HCT116 (cell line): Measurements from ENCODE around the gene C1orf52. TPM values are rescaled to one million over a fixed set of nuclear protein-coding genes. Genes with fewer than 3 reads are reported as not detected.

ENCODE experiments used
- ATAC-seq: fragments of 200-7000 bp; cut with Tn5 transposase; 2 replicates; pipeline ENCODE4 v1.9.1; 2020; ENCODE audit warnings: mild to moderate bottlenecking, moderate library complexity
- BruUV-seq: library from RNA; stranded (reverse); fragments of 400-500 nt; replicated peaks from 2 replicates; lab custom pipeline; 2021; lab: Mats Ljungman, UMichigan
- CTCF ChIA-PET: fragments of 300-600 bp; sonication (Branson Sonifier 250); formaldehyde crosslinking; loops from one replicate; lab custom pipeline; 2021; ENCODE audit warnings: antibody characterized with exemption; lab: Charles Lee
- POLR2A ChIA-PET: fragments of 300-600, 350-600 bp; sonication (Branson Sonifier 250); formaldehyde crosslinking; loops from one replicate; lab custom pipeline; 2021; ENCODE audit warnings: antibody characterized with exemption; lab: Charles Lee
- RAD21 ChIA-PET, 2 experiments: fragments of 300-600 bp; sonication (Branson Sonifier 250); formaldehyde crosslinking; loops; one replicate each; lab custom pipeline; 2023; ENCODE audit warnings: low total read pairs in 2 of 2; ENCODE audit not compliant: uncharacterized antibody in 2 of 2, unreplicated experiment in 2 of 2, low non-redundant PET in 1 of 2; lab: Charles Lee
- DNase-seq: peaks from one replicate; pipeline ENCODE4 v3.0.0-alpha.2; 2010; ENCODE audit warnings: low read depth, low spot score
- H2AFZ ChIP-seq: fragments of 200-600 bp; shearing (Covaris generic), sonication (generic); 2 replicates; pipeline ENCODE4 v1.6.1; 2017; ENCODE audit warnings: low read depth, mixed run types, mixed read lengths, antibody characterized with exemption, low read length; ENCODE audit not compliant: poor library complexity, severe bottlenecking
- H3K27ac ChIP-seq: 2 replicates; pipeline ENCODE4 v1.5.1; 2012; ENCODE audit warnings: low read depth, low read length
- H3K27me3 ChIP-seq: fragments of 200-600 bp; sonication (generic); 2 replicates; pipeline ENCODE4 v1.6.1; 2016; ENCODE audit warnings: mixed run types, low read length, mixed read lengths; ENCODE audit not compliant: insufficient read depth
- H3K36me3 ChIP-seq, 2 experiments: fragments of 200-500 bp in 1 of 2; fragments of 200-600 bp in 1 of 2; sonication (Bioruptor generic) in 1 of 2; sonication (generic) in 1 of 2; 2 replicates each; pipeline versions ENCODE4 v1.5.1 to v1.6.1; 2014 to 2016; ENCODE audit warnings: low read length in 2 of 2, inconsistent platforms in 1 of 2, mixed read lengths in 1 of 2, mixed run types in 1 of 2; ENCODE audit not compliant: insufficient read depth in 2 of 2, control insufficient read depth in 1 of 2
- H3K4me1 ChIP-seq, 2 experiments: fragments of 200-600 bp in 1 of 2; sonication (generic) in 1 of 2; 2 replicates each; pipeline versions ENCODE4 v1.5.1 to v1.6.1; 2012 to 2017; ENCODE audit warnings: low read length in 2 of 2, inconsistent platforms in 1 of 2, mild to moderate bottlenecking in 1 of 2, mixed read lengths in 1 of 2, mixed run types in 1 of 2, moderate library complexity in 1 of 2; ENCODE audit not compliant: insufficient read depth in 2 of 2, control insufficient read depth in 1 of 2
- H3K4me2 ChIP-seq: fragments of 200-600 bp; sonication (generic); 2 replicates; pipeline ENCODE4 v1.6.1; 2017; ENCODE audit warnings: mixed run types, low read length, mixed read lengths
- H3K4me3 ChIP-seq, 2 experiments: fragments of 200-600 bp in 1 of 2; sonication (generic) in 1 of 2; replicated peaks in 1 of 2; 2 replicates each; pipeline ENCODE4 v1.5.1; 2011 to 2016; ENCODE audit warnings: low read length in 2 of 2, control low read depth in 1 of 2, low read depth in 1 of 2, mild to moderate bottlenecking in 1 of 2, mixed read lengths in 1 of 2, mixed run types in 1 of 2
- H3K79me2 ChIP-seq: fragments of 200-600 bp; sonication (generic); 2 replicates; pipeline ENCODE4 v1.6.1; 2017; ENCODE audit warnings: mild to moderate bottlenecking, mixed run types, low read length, moderate library complexity, mixed read lengths; ENCODE audit not compliant: insufficient read depth
- H3K9ac ChIP-seq: fragments of 200-600 bp; sonication (generic); 2 replicates; pipeline ENCODE4 v1.6.1; 2016; ENCODE audit warnings: low read length, mixed read lengths
- H3K9me2 ChIP-seq: fragments of 200-600 bp; sonication (generic), shearing (Covaris generic); 2 replicates; pipeline ENCODE4 v1.6.1; 2017; ENCODE audit warnings: mixed run types, mild to moderate bottlenecking, moderate library complexity; ENCODE audit not compliant: insufficient read depth
- H3K9me3 ChIP-seq, 2 experiments: fragments of 200-500 bp in 1 of 2; fragments of 200-600 bp in 1 of 2; sonication (Bioruptor generic) in 1 of 2; sonication (generic) in 1 of 2; 2 replicates each; pipeline ENCODE4 v1.6.1; 2014 to 2017; ENCODE audit warnings: low read length in 2 of 2, mixed read lengths in 2 of 2, inconsistent platforms in 1 of 2, low read depth in 1 of 2, mild to moderate bottlenecking in 1 of 2, mixed run types in 1 of 2, moderate library complexity in 1 of 2; ENCODE audit not compliant: control insufficient read depth in 1 of 2, insufficient read depth in 1 of 2
- H4K20me1 ChIP-seq: fragments of 200-600 bp; sonication (generic), shearing (Covaris generic); 2 replicates; pipeline ENCODE4 v1.6.1; 2017; ENCODE audit warnings: mixed run types, mild to moderate bottlenecking, moderate library complexity; ENCODE audit not compliant: insufficient read depth
- ELF1 ChIP-seq: IDR thresholded peaks from 2 replicates; pipeline ENCODE4 v1.6.1; 2012; ENCODE audit warnings: low read depth, borderline replicate concordance
- EZH2 ChIP-seq: fragments of 200-600 bp; sonication (generic); IDR thresholded peaks from 2 replicates; pipeline ENCODE4 v1.6.1; 2017; ENCODE audit warnings: antibody characterized with exemption, mixed run types
- EZH2phosphoT487 ChIP-seq: fragments of 200-600 bp; IDR thresholded peaks from 2 replicates; pipeline ENCODE4 v1.6.1; 2018; ENCODE audit warnings: antibody characterized with exemption, borderline replicate concordance
- JUND ChIP-seq: IDR thresholded peaks from 2 replicates; pipeline ENCODE4 v1.6.1; 2012
- POLR2A ChIP-seq: IDR thresholded peaks from 2 replicates; pipeline ENCODE4 v1.7.0; 2011; ENCODE audit warnings: borderline replicate concordance; ENCODE audit not compliant: insufficient read depth, insufficient read length; ENCODE audit errors: extremely low read depth
- POLR2AphosphoS5 ChIP-seq: IDR thresholded peaks from 2 replicates; pipeline ENCODE4 v1.6.1; 2011; ENCODE audit warnings: mild to moderate bottlenecking, low read depth, low read length, moderate library complexity
- RAD21 ChIP-seq: IDR thresholded peaks from 2 replicates; pipeline ENCODE4 v1.6.1; 2012; ENCODE audit warnings: low read depth, mild to moderate bottlenecking
- intact Hi-C: fragments of 100-400 bp; cut with micrococcal nuclease; formaldehyde crosslinking; loops from 2 replicates; pipeline ENCODE4 v1.10.0; 2022
- total RNA-seq: library from RNA; stranded (reverse); gene quantifications from one replicate; pipeline ENCODE4 v1.2.1, GENCODE V29; 2021; ENCODE audit not compliant: unreplicated experiment
- TF ChIP-seq, protein P1 (sequence below), 3 experiments: fragments of 200-600 bp in 1 of 3; sonication (generic) in 1 of 3; IDR thresholded peaks in 2 of 3; conservative IDR thresholded peaks in 1 of 3; 2 replicates each; pipeline ENCODE4 v1.5.1; 2012 to 2017; ENCODE audit warnings: low read depth in 2 of 3, low read length in 2 of 3, antibody characterized with exemption in 1 of 3, borderline replicate concordance in 1 of 3, control low read depth in 1 of 3, mild to moderate bottlenecking in 1 of 3, mixed read lengths in 1 of 3, mixed run types in 1 of 3, moderate library complexity in 1 of 3; ENCODE audit not compliant: insufficient read depth in 1 of 3
- TF ChIP-seq, protein P2 (sequence below): IDR thresholded peaks from 2 replicates; pipeline ENCODE4 v1.6.1; 2011; ENCODE audit warnings: mild to moderate bottlenecking, low read length, moderate library complexity; ENCODE audit not compliant: insufficient replicate concordance; ENCODE audit errors: extremely low read depth
- TF ChIP-seq, protein P3 (sequence below): IDR thresholded peaks from 2 replicates; pipeline ENCODE4 v1.6.1; 2012

Gene C1orf52
- total RNA-seq, 1 experiment from 2014 or later = 23.3 TPM

DNA sequence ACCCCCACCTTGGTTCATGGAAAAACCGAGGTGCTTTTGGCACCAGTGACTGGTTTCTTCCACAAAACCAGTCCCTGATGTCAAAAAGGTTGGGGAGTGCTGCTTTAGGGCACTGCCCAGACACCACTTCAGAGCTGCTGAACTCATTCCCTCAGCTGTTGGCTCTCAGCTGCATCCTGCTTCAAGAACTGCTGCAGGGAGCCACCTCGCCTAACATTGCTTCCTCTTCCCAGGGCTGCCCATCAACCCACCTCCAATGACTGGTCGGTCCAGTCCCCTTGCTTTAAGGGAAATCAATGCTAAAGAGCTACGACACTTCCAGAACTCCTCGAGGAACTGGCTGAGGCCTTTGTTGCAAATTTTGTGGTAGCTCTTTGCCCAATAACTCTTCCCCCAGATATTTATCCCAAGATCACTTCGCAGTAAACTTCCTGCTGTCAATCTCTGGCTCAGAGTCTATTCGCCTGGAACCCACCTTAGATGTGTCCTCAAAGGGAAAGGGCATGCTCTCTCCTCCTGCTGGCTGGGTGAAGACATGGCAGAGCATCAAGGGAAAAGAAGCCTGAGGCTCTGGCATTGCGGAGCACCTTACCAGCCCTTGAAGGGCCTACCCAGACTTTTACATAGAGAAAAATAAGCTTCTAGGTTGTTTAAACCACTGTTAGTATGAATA, 29.0 kb downstream of the C1orf52 start:
- Histone ChIP-seq H3K4me1 (peaks cover 18 to 19% of the 10 kb centered on the region in 2 experiments), H3K27ac (no peak overlapping the region), H4K20me1 (no peaks in the 10 kb centered on the region), H3K4me2 (no peak overlapping the region), H3K27me3 (no peaks in the 10 kb centered on the region), H3K4me3 (no peak overlapping the region), H3K79me2 (no peaks in the 10 kb centered on the region), H3K9ac (no peak overlapping the region), H2AFZ (peak overlapping the region; percentile 77), H3K9me3 (no peaks in the 10 kb centered on the region), H3K36me3 (no peaks in the 10 kb centered on the region), H3K9me2 (no peaks in the 10 kb centered on the region)
- ChIA-PET CTCF (interaction anchor here (1.4 to 2.9 kb wide), 5 partner anchors 10 to 286 kb away, joined by 5 to 29 read pairs (median 13); no protein-coding TSS in a partner anchor), RAD21 (interaction anchor here (0.7 to 1.5 kb wide), 4 partner anchors 24 to 286 kb away, joined by 3 to 6 read pairs (median 3); no protein-coding TSS in a partner anchor), POLR2A (interaction anchor here (1.2 to 2.5 kb wide), 3 partner anchors 9 to 12 kb away, joined by 3 to 11 read pairs (median 4); no protein-coding TSS in a partner anchor)
- TF ChIP-seq POLR2AphosphoS5 (no peak), JUND (no peak), ELF1 (no peak), EZH2 (no peak), POLR2A (no peak), EZH2phosphoT487 (no peak), RAD21 (peak; percentile 43)
- TF ChIP-seq, protein P1, sequence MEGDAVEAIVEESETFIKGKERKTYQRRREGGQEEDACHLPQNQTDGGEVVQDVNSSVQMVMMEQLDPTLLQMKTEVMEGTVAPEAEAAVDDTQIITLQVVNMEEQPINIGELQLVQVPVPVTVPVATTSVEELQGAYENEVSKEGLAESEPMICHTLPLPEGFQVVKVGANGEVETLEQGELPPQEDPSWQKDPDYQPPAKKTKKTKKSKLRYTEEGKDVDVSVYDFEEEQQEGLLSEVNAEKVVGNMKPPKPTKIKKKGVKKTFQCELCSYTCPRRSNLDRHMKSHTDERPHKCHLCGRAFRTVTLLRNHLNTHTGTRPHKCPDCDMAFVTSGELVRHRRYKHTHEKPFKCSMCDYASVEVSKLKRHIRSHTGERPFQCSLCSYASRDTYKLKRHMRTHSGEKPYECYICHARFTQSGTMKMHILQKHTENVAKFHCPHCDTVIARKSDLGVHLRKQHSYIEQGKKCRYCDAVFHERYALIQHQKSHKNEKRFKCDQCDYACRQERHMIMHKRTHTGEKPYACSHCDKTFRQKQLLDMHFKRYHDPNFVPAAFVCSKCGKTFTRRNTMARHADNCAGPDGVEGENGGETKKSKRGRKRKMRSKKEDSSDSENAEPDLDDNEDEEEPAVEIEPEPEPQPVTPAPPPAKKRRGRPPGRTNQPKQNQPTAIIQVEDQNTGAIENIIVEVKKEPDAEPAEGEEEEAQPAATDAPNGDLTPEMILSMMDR (IDR thresholded peaks at IDR 0.05 in 2 of 3, conservative IDR thresholded peaks at IDR 0.05 in 1 of 3; ENCODE audit: borderline replicate concordance in 1 of 3, insufficient read depth in 1 of 3, low read depth in 2 of 3, low read length in 2 of 3) = peak; percentile 32 to 63 (median 55); a peak in 5 of 6 replicates
- TF ChIP-seq, protein P2, sequence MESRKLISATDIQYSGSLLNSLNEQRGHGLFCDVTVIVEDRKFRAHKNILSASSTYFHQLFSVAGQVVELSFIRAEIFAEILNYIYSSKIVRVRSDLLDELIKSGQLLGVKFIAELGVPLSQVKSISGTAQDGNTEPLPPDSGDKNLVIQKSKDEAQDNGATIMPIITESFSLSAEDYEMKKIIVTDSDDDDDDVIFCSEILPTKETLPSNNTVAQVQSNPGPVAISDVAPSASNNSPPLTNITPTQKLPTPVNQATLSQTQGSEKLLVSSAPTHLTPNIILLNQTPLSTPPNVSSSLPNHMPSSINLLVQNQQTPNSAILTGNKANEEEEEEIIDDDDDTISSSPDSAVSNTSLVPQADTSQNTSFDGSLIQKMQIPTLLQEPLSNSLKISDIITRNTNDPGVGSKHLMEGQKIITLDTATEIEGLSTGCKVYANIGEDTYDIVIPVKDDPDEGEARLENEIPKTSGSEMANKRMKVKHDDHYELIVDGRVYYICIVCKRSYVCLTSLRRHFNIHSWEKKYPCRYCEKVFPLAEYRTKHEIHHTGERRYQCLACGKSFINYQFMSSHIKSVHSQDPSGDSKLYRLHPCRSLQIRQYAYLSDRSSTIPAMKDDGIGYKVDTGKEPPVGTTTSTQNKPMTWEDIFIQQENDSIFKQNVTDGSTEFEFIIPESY = no peak
- TF ChIP-seq, protein P3, sequence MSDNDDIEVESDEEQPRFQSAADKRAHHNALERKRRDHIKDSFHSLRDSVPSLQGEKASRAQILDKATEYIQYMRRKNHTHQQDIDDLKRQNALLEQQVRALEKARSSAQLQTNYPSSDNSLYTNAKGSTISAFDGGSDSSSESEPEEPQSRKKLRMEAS = peak; percentile 53; the same call in 1 of the 2 replicates
- BruUV-seq = no TSS peak
- intact Hi-C loops = no loop called here
- peak; percentile 76 for ATAC-seq
- peak; percentile 29 for DNase-seq
